HG02623 (cell line): ENCODE measurements around the gene ACOX3.
"Not testable (repeated sequence)": the region's sequence is repeated elsewhere in the genome, so short reads cannot be mapped to it uniquely, and the experiment has no call there.

Experiments
- ATAC-seq: cut with Tn5 transposase; IDR thresholded peaks from one replicate; pipeline ENCODE4 v1.9.1; 2021; ENCODE audit warnings: moderate library complexity; ENCODE audit not compliant: unreplicated experiment

The ACOX3 gene

GRCh38 chr4:8435656-8436121, 4.8 kb downstream of the ACOX3 start:
- peak; percentile 49 for ATAC-seq

GRCh38 chr4:8434251-8435073, 6.1 kb downstream of the ACOX3 start:
- ATAC-seq: no peak

- ATAC-seq: no peak
These were observed 7.4 kb downstream of the ACOX3 start for GRCh38 chr4:8433136-8433535.

GRCh38 chr4:8431553-8431952, 9.0 kb downstream of the ACOX3 start:
- no peak for ATAC-seq

DNA sequence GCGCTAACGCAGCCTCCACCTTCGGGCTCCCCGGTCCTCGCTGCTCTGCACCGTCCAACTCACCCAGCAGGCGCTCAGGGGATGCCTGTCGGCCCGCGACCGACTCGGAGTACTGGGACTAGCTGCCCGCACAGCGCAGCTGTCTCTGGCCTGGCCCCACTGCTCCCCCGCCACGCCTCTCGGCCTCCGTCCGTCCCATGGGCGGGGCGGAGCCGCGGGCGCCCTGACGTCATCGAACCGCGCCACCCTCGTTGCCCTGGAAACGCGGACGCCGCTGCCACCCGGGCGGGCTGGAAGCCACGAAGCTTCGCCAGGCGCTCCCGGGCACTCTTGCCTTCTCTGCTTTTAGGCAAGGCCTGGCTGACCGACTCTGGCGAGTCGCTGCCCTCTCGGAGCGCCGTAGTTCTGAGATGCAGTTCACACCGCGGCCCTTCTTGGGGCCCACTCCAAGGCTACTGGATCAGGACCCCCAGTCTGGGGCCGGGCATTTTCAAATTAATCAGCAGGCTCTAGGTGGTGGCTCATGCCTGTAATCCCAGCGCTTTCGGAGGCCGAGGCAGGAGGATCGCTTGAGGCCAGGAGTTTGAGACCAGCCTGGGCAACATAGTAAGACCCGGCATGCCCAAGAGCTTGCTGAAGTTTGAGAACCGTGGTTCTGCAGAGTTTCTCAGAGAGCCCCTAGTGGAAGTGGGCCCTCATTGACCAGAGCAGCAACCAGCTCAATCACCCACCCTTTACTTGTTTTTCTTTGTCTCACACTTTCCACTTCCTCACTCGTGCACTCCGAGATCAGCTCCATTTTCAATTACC, 12.0 kb downstream of the ACOX3 start:
- ATAC-seq: peak; percentile 91

DNA sequence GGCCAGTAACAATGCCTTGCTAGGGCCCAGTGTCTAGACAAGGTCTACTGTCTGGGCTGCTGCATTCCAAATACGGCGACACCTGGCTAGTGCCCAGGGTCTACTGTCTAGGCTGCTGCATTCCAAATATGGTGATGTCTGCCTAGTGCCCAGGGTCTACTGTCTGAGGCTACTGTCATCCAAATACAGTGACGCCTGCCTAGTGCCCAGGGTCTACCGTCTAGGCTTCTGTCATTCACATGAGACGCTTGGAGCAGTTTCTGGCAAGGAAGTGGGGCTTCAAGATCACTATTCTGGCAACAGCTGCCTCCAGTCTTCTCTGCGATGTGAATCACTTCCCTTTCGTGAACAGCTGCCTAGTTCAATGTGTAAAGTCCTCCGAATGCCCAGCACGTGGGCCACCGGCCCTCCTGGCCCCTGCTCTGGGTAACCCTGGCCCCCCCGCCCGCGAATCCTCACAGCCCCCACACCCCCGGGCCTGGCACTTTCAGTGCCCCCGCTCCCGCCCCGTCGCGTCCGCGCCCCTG, 12.7 kb downstream of the ACOX3 start:
- ATAC-seq: peak; percentile 45

DNA sequence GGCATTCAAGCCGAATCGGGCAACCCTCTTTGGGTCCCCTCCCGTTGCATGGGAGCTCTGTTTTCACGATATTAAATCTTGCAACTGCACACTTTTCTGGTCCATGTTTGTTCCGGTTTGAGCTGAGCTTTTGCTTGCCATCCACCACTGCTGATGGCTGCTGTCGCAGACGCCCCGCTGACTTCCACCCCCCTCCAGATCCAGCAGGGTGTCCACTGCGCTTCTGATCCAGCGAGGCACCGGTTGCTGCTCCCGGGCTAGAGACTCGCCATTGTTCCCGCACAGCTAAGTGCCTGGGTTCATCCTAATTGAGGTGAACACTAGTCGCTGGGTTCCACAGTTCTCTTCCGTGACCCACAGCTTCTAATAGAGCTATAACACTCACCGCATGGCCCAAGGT, 13.3 kb downstream of the ACOX3 start:
- no peak for ATAC-seq

GRCh38 chr4:8422786-8423185, 17.7 kb downstream of the ACOX3 start:
- ATAC-seq: no peak

- ATAC-seq: no peak
These were observed 18.2 kb downstream of the ACOX3 start for GRCh38 chr4:8422327-8422726.

- ATAC-seq: not testable (repeated sequence)
These were observed 20.4 kb downstream of the ACOX3 start for GRCh38 chr4:8420151-8420550.

DNA sequence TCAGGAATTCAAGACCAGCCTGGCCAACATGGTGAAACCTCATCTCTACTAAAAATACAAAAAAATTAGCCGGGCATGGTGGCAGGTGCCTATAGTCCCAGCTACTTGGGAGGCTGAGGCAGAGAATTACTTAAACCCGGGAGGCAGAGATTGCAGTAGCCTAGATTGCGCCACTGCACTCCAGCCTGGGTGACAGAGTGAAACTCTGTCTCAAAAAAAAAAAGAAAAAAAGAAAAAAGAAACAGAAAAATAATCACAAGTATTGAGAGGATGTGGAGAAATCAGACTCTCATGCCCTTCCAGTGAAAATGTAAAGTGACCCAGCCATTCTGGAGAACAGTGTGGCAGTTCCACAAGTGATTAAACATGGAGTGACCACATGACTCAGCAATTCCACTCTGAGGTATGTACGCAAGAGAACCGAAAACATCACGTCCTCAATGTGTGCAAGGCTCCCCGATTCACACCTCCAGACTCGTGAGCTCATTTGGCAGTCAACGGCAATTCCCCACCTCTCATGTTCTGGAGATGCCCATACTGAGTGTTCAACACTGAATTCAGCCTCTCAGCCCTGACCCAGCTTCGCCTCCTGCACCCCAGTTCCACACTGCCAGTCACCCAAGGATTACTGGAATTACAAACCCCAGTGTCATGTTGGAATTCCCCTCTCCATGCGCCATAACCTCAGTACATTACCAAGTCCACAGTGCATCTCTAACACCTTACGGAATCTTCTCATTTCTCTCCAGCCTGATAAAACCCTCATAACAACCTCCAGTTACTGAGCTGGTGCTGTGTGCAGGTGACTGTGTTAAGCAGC, 21.1 kb downstream of the ACOX3 start:
- no peak for ATAC-seq

DNA sequence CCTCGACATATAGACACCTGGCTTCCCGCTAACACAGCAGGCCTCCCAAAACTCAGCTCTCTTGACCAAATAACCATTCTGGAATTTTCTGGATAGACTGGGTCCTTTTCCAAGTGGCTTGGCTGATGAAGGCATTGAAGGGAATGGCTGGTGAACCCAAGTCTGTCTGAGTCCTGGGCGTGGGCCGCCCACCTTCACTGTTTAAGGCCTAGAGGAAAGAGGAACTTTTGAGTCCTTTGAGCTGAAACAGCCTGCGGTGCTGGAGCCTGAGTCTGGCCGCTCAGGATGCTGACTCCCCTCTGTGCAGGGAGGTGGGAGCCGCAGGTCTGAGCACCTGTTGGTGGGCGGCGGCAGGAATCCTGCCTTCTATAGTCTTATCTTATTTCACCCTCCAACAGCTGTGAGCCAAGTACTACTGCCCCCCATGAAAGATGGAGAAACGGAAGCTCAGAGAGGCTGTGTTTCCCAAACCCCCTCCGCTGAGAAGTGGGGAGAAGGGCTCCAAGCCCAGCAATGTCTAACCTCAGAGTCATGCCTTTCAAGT, 23.4 kb downstream of the ACOX3 start:
- ATAC-seq: no peak

GRCh38 chr4:8414377-8414776, 26.1 kb downstream of the ACOX3 start:
- no peak for ATAC-seq

DNA sequence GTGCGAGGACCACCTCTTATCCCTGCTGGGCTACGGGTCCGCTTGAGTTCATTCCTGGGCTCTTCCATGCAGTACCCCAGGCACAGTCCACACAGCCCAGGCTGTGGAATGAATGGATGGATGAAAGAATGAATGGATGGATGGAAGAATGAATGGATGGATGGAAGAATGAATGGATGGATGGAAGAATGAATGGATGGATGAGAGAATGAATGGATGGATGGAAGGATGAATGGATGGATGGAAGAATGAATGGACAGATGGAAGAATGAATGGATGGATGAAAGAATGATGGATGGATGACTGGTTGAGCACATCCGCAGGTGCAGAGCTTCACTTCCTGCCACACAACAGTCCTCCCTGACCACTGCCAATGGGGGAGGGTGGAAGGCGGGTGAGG, 28.2 kb downstream of the ACOX3 start:
- ATAC-seq: no peak

GRCh38 chr4:8411351-8412180, 29.0 kb downstream of the ACOX3 start:
- no peak for ATAC-seq

DNA sequence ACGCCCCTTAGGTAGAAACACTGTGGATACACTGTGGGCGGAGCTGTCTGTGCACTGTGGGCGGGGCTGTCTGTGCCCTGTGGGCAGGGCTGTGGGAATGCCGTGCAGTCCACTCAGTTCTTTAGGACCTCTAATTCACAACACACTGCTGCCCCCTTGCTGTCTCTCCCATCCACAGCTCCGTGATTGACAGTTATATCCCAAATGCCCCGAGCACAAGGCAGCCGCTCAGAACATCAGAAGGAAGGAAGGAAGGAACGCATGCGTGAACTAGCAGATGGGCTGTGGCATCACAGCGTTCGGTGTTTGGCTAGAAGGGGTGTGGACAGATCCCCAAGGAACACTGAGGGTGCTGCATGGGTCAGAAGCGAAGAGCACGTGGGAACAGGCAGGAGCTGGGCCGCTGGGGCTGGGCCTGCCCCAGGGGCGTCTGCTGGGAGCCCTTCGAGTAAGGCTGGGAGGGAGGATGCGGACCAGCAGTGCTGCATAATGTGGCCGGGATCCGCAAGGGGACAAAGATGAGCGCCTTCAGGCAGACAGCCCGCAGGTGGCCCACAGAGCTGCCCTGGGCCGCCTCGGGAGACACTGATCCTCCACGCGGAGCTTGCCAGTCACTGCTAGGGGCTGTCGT, 29.8 kb downstream of the ACOX3 start:
- no peak for ATAC-seq

- ATAC-seq: no peak
These were observed 30.4 kb downstream of the ACOX3 start for GRCh38 chr4:8410066-8410625.

DNA sequence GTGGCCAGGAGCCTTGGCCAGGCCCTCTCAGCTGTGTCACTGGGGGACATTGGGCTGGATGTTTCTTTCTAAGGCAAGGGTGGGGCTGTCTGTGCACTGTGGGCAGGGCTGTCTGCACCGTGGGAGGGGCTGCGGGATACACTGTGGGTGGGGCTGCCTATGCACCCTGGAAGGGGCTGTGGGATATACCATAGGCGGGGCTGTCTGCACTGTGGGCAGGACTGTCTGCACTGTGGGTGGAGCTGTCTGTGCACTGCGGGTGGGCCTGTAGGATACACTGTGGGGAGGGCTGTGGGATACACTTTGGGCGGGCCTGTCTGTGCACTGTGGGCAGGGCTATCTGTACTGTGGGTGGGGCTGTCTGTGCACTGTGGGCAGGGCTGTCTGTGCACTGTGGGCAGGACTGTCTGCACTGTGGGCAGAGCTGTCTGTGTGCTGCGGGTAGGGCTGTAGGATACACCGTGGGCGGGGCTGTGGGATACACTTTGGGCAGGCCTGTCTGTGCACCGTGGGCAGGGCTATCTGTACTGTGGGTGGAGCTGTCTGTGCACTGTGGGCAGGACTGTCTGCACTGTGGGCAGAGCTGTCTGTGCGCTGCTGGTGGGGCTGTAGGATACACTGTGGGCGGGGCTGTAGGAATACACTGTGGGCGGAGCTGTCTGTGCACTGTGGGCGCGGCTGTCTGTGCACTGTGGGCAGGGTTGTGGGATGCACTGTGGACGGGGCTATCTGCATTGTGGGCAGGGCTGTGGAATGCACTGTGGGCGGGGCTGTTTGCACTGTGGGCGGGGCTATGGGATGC, 31.1 kb downstream of the ACOX3 start:
- ATAC-seq: no peak
